Transverse colon (tissue), 4 donors: ENCODE data around the gene HSPA8.

Source experiments
- POLR2AphosphoS5 ChIP-seq, 3 donors: sonication (generic); formaldehyde crosslinking; IDR thresholded peaks; one replicate each; pipeline ENCODE4 v1.6.1; 2016; ENCODE audit warnings: antibody characterized with exemption in 3 of 3
- TF ChIP-seq, protein P1 (sequence below), 5 experiments: fragments of 200-600 bp in 3 of 5; fragments of 450-650 bp in 2 of 5; sonication (generic) in 3 of 5; IDR thresholded peaks; 1 replicate in 2 of 5; 2 replicates in 3 of 5; pipeline ENCODE4 v1.5.1; 2016 to 2017; ENCODE audit warnings: antibody characterized with exemption in 5 of 5, inconsistent platforms in 3 of 5, mild to moderate bottlenecking in 2 of 5, moderate library complexity in 1 of 5

DNA sequence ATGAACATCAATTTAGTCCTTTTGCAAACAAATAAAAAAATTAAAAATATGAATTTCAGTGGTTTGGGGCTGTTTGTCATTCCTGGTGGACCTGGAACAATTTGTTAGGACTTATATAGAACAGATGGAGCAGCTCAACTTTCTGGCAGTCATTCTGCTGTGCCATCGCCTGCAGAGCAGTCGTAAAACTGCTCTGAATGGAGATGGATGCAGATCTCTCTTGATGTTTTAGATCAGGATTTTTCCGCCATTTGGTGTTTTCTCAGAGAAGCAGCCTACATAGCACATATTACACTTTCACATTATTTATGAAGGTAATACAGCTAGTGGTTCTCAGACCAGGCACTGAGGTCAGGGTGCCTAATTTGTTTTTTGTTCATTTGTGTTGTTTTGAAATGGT is 31.8 kb upstream of the HSPA8 start:
- TF ChIP-seq, protein P1, sequence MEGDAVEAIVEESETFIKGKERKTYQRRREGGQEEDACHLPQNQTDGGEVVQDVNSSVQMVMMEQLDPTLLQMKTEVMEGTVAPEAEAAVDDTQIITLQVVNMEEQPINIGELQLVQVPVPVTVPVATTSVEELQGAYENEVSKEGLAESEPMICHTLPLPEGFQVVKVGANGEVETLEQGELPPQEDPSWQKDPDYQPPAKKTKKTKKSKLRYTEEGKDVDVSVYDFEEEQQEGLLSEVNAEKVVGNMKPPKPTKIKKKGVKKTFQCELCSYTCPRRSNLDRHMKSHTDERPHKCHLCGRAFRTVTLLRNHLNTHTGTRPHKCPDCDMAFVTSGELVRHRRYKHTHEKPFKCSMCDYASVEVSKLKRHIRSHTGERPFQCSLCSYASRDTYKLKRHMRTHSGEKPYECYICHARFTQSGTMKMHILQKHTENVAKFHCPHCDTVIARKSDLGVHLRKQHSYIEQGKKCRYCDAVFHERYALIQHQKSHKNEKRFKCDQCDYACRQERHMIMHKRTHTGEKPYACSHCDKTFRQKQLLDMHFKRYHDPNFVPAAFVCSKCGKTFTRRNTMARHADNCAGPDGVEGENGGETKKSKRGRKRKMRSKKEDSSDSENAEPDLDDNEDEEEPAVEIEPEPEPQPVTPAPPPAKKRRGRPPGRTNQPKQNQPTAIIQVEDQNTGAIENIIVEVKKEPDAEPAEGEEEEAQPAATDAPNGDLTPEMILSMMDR (IDR thresholded peaks at IDR 0.05) = no peak
- TF ChIP-seq POLR2AphosphoS5 (IDR thresholded peaks at IDR 0.05) = no peak
